Mesenchymal stem cell (in vitro differentiated cells and primary cell): ENCODE measurements around the gene PLLP.
A peak's percentile ranks its signal among the peaks of the same experiment; 100 is the strongest.

Source experiments
- DNase-seq: peaks from one replicate; pipeline ENCODE4 v3.0.0-alpha.2; 2013
- H2AFZ ChIP-seq: one replicate; pipeline ENCODE4 v1.6.1; 2013; ENCODE audit warnings: low read depth, mild to moderate bottlenecking, control low read depth, inconsistent platforms, low read length, moderate library complexity
- H2AK5ac ChIP-seq: 2 replicates; pipeline ENCODE4 v1.6.1; 2013; ENCODE audit warnings: low read length, moderate library complexity, mild to moderate bottlenecking, inconsistent platforms; ENCODE audit not compliant: severe bottlenecking
- H2BK120ac ChIP-seq: one replicate; pipeline ENCODE4 v1.6.1; 2013; ENCODE audit warnings: low read depth, mild to moderate bottlenecking, inconsistent platforms, low read length, moderate library complexity
- H2BK12ac ChIP-seq, 2 experiments: one replicate each; pipeline ENCODE4 v1.6.1; 2013; ENCODE audit warnings: inconsistent platforms in 2 of 2, low read length in 2 of 2, mild to moderate bottlenecking in 2 of 2, moderate library complexity in 2 of 2, control low read depth in 1 of 2
- H2BK15ac ChIP-seq: one replicate; pipeline ENCODE4 v1.6.1; 2013; ENCODE audit warnings: mild to moderate bottlenecking, low read depth, inconsistent platforms; ENCODE audit not compliant: poor library complexity, severe bottlenecking
- H2BK5ac ChIP-seq: 2 replicates; pipeline ENCODE4 v1.6.1; 2013; ENCODE audit warnings: low read depth, mild to moderate bottlenecking, low read length, control low read depth, inconsistent platforms; ENCODE audit not compliant: poor library complexity, severe bottlenecking
- H3K14ac ChIP-seq, 2 experiments: one replicate each; pipeline ENCODE4 v1.6.1; 2013; ENCODE audit warnings: inconsistent platforms in 2 of 2, low read length in 2 of 2, control low read depth in 1 of 2, mild to moderate bottlenecking in 1 of 2, moderate library complexity in 1 of 2
- H3K18ac ChIP-seq, 2 experiments: one replicate each; pipeline ENCODE4 v1.6.1; 2013; ENCODE audit warnings: inconsistent platforms in 2 of 2, low read length in 2 of 2, control low read depth in 1 of 2, low read depth in 1 of 2, mild to moderate bottlenecking in 1 of 2
- H3K23ac ChIP-seq, 2 experiments: one replicate each; pipeline ENCODE4 v1.6.1; 2013; ENCODE audit warnings: inconsistent platforms in 2 of 2, low read length in 2 of 2, mild to moderate bottlenecking in 2 of 2, moderate library complexity in 2 of 2, control low read depth in 1 of 2
- H3K27ac ChIP-seq: 2 replicates; pipeline ENCODE4 v1.5.1; 2013; ENCODE audit warnings: mild to moderate bottlenecking, moderate library complexity, low read length, control low read depth, inconsistent platforms; ENCODE audit not compliant: poor library complexity, severe bottlenecking
- H3K27me3 ChIP-seq, 2 experiments: 2 replicates each; pipeline versions ENCODE4 v1.6.1 to v1.7.0; 2013; ENCODE audit warnings: low read length in 2 of 2, mild to moderate bottlenecking in 2 of 2, moderate library complexity in 2 of 2, control low read depth in 1 of 2, inconsistent platforms in 1 of 2; ENCODE audit not compliant: control insufficient read depth in 1 of 2, insufficient read depth in 1 of 2
- H3K36me3 ChIP-seq, 2 experiments: 2 replicates each; pipeline versions ENCODE4 v1.6.1 to v1.7.0; 2013; ENCODE audit warnings: low read length in 2 of 2, control low read depth in 1 of 2, inconsistent platforms in 1 of 2, low read depth in 1 of 2, mild to moderate bottlenecking in 1 of 2; ENCODE audit not compliant: insufficient read depth in 2 of 2, control insufficient read depth in 1 of 2
- H3K4ac ChIP-seq, 2 experiments: one replicate each; pipeline ENCODE4 v1.6.1; 2013; ENCODE audit warnings: inconsistent platforms in 2 of 2, low read length in 2 of 2, mild to moderate bottlenecking in 2 of 2, moderate library complexity in 2 of 2, control low read depth in 1 of 2, low read depth in 1 of 2
- H3K4me1 ChIP-seq: 2 replicates; pipeline ENCODE4 v1.6.1; 2013; ENCODE audit warnings: low read depth, low read length, control low read depth; ENCODE audit not compliant: control insufficient read depth, insufficient read depth
- H3K4me2 ChIP-seq: 2 replicates; pipeline ENCODE4 v1.6.1; 2013; ENCODE audit warnings: low read length, mild to moderate bottlenecking, inconsistent platforms; ENCODE audit not compliant: poor library complexity, severe bottlenecking
- H3K4me3 ChIP-seq, 2 experiments: 2 replicates each; pipeline versions ENCODE4 v1.5.1 to v1.7.0; 2013; ENCODE audit warnings: low read length in 2 of 2, mild to moderate bottlenecking in 2 of 2, control low read depth in 1 of 2, low read depth in 1 of 2; ENCODE audit not compliant: insufficient read depth in 1 of 2
- H3K79me1 ChIP-seq: replicated peaks from 2 replicates; pipeline ENCODE4 v1.6.1; 2013; ENCODE audit warnings: mild to moderate bottlenecking, control low read depth, low read length, inconsistent platforms; ENCODE audit not compliant: poor library complexity, severe bottlenecking
- H3K9ac ChIP-seq: 2 replicates; pipeline ENCODE4 v1.7.0; 2013; ENCODE audit warnings: mild to moderate bottlenecking, low read length, moderate library complexity
- H3K9me3 ChIP-seq: 2 replicates; pipeline ENCODE4 v1.7.0; 2013; ENCODE audit warnings: mild to moderate bottlenecking, low read length; ENCODE audit not compliant: control insufficient read depth
- H4K8ac ChIP-seq: one replicate; pipeline ENCODE4 v1.6.1; 2013; ENCODE audit warnings: inconsistent platforms, mild to moderate bottlenecking, low read length, moderate library complexity
- H4K91ac ChIP-seq: one replicate; pipeline ENCODE4 v1.6.1; 2013; ENCODE audit warnings: mild to moderate bottlenecking, low read length, inconsistent platforms
- WGBS: methylation state at CpG from one replicate; pipeline ENCODE4 v1.1.7; 2013; ENCODE audit warnings: mixed read lengths; 5-methylcytosine and 5-hydroxymethylcytosine counted together

Gene PLLP

DNA sequence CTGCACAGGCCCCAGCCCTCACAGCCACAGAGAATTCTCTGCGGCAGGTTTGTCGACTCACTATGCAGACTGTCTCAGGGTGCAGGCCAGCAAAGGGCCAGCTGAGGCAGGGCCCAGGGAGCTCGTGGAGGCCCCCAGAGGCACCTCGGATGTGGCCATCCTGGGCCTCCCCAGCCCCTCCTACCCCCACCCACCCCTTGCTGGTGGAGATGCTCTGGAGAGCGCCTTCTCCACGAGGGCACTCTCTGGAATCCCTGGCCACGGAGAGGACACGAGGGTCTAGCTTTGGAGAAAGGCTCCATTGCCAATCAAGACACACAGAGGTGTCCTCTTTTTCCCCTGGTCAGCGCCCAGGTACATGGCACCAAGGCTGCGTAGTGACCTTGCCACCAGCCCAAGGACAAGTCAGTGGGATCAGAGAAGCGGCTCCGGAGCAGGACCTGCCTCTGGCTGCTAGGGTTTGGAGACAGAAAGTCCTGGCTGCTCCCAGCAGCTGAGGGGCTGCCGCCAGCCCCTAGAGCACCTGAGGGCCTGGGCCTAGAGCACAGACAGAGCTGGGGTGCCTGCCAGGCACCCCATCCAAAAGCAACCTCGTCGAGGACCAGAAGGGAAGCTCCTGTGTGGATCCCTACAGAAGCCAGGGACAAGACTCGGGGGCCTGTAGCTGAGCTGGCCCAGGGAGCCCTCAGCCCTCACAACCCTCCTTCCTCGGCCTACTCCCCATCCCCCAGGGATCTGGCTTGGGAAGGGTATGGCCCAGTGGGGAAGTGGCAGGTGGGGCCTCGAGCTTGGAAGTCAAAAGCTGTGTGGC is 20.7 kb downstream of the PLLP start:
- Histone ChIP-seq H3K4me1 (peaks cover 20% of the 10 kb centered on the region), H3K9me3 (no peaks in the 10 kb centered on the region), H3K4me2 (no peak overlapping the region), H3K4ac (no peak overlapping the region), H2BK15ac (no peak overlapping the region), H3K79me1 (no peaks in the 10 kb centered on the region), H3K23ac (no peak overlapping the region), H3K14ac (no peak overlapping the region), H3K9ac (no peak overlapping the region), H3K27me3 (peaks cover 0 to 15% of the 10 kb centered on the region in 2 experiments), H4K8ac (no peak overlapping the region), H4K91ac (no peak overlapping the region), H3K18ac (no peak overlapping the region), H3K36me3 (peaks cover 0 to 3% of the 10 kb centered on the region in 2 experiments), H3K27ac (no peak overlapping the region), H2AFZ (no peak overlapping the region), H2AK5ac (no peak overlapping the region), H2BK12ac (no peak overlapping the region), H3K4me3 (no peak overlapping the region), H2BK5ac (no peak overlapping the region), H2BK120ac (no peak overlapping the region)
- no peak for DNase-seq
- 78% methylated on average over 14 of the region's 18 CpGs for WGBS

DNA sequence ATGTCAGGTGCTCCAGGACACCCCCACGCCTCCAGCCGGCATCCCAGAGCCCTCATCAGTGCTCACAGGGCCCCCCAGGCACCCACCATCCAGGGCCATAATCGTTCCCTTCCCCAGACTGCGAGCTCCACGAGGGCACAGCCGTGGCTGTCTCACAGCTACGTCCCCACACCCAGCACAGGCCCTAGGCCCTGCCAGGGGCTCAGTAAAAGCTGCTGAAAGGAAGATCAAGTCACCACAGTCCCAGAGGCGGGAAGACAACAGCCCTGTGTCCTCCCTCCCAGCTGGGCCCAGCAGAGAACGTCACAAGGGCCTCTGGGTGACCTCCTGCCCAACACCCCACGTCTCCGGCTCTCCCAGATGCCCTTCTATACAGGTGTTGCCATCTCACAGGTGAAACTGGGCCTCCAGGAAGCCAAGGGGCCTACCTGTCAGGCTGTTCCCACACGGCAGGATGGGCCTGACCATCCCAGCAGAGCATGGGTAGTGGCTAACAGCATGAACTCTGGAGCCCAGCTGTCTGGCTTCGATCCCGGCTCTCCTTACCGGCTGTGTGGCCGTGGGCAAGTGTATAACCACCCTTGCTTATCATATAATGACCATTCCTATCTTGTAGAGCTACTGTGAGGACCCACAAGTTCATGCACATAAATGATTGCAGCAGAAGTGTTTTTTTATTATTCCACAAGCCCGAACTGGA is 21.5 kb downstream of the PLLP start:
- H2BK12ac ChIP-seq = peak overlapping the region in 1 of 2 experiments; percentile 22
- H3K14ac ChIP-seq = no peak overlapping the region
- H2BK15ac ChIP-seq = no peak overlapping the region
- H4K91ac ChIP-seq = no peak overlapping the region
- H3K4me2 ChIP-seq = no peak overlapping the region
- no peak overlapping the region for H2AFZ ChIP-seq
- H2BK120ac ChIP-seq = no peak overlapping the region
- H3K27me3 ChIP-seq = peaks cover 0 to 15% of the 10 kb centered on the region in 2 experiments
- H3K9ac ChIP-seq = no peak overlapping the region
- H3K9me3 ChIP-seq = no peaks in the 10 kb centered on the region
- no peak overlapping the region for H3K4me3 ChIP-seq
- no peaks in the 10 kb centered on the region for H3K79me1 ChIP-seq
- no peak for DNase-seq
- H3K4ac ChIP-seq = no peak overlapping the region
- H3K18ac ChIP-seq = no peak overlapping the region
- no peak overlapping the region for H3K27ac ChIP-seq
- peaks cover 19% of the 10 kb centered on the region for H3K4me1 ChIP-seq
- no peak overlapping the region for H2BK5ac ChIP-seq
- H4K8ac ChIP-seq = no peak overlapping the region
- WGBS = 92% methylated on average over 17 of the region's 17 CpGs
- peaks cover 0 to 7% of the 10 kb centered on the region in 2 experiments for H3K36me3 ChIP-seq
- no peak overlapping the region for H3K23ac ChIP-seq
- H2AK5ac ChIP-seq = peak overlapping the region; percentile 3

DNA sequence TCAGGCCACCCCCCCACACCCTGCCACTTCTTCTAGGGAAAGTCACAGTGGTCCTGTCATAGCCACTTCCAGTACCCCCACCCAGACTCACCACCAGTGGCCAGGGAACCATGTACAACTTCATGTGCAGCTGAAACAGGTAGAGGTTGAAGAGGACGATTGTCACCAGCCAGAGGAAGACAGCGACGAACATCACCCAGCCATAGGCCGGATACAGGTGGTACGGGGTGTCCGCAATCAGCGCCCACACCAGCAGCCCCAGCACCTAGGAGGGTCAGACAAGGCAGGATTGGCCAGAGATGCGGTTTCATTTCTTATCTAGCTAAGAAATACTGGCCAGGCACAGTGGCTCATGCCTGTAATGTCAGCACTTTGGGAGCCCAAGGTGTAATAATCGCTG is 22.7 kb downstream of the PLLP start:
- no peak overlapping the region for H3K9ac ChIP-seq
- no peak overlapping the region for H3K27ac ChIP-seq

DNA sequence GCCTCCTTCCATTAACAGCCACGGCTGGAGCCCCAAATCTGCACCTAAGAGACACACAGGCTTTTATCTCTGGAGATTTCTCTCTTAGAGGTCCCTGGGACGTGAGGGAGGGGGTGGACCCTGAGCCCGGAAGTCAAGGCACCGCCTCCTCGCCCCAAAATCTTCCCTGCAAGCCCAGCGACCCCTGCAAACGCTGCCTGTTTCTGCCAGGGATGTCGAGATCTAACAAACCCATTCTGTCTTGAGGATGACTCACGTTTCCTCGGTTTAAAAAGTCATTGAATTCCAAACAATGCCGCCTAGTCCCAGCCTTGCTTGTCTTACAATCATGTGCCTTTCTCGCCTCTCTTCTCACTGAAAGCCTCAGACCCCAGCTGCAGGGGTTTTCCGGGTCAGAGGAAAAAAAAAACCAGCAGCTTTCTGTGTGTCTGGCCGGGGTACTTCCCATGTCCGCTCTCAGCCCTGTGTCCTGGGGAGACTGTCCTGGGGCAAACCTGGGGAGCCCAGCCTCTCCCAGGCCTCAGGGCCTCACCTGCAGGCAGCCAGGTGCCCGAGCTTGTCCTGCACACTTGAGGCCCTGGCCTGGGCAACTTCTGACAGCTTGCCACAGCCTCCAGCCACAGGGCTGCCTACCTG is 24.1 kb downstream of the PLLP start:
- Histone ChIP-seq H3K4me3 (peak overlapping the region in 1 of 2 experiments; percentile 28), H3K23ac (no peak overlapping the region), H3K18ac (peak overlapping the region; percentile 74 to 86), H2BK15ac (peak overlapping the region; percentile 83), H3K27me3 (peaks cover 0 to 4% of the 10 kb centered on the region in 2 experiments), H2BK5ac (peak overlapping the region; percentile 12), H3K79me1 (no peaks in the 10 kb centered on the region), H2AFZ (peak overlapping the region; percentile 75), H2AK5ac (peak overlapping the region; percentile 72), H3K36me3 (peaks cover 10 to 27% of the 10 kb centered on the region in 2 experiments), H3K4me2 (peak overlapping the region; percentile 40), H3K27ac (peak overlapping the region; percentile 89), H3K9ac (peak overlapping the region; percentile 49), H3K14ac (peak overlapping the region in 1 of 2 experiments; percentile 44), H2BK12ac (peak overlapping the region in 1 of 2 experiments; percentile 37), H3K4ac (peak overlapping the region in 1 of 2 experiments; percentile 77), H3K4me1 (peaks cover 12% of the 10 kb centered on the region), H4K91ac (peak overlapping the region; percentile 89), H2BK120ac (peak overlapping the region; percentile 80), H4K8ac (peak overlapping the region; percentile 95), H3K9me3 (no peaks in the 10 kb centered on the region)
- peak; percentile 88 for DNase-seq
- 10% methylated on average over 15 of the region's 16 CpGs for WGBS

More for the DNA sequence above, 22.7 kb downstream of the PLLP start:
- no peak overlapping the region for H3K18ac ChIP-seq
- no peaks in the 10 kb centered on the region for H3K9me3 ChIP-seq
- H2BK120ac ChIP-seq = no peak overlapping the region
- H3K4me1 ChIP-seq = peaks cover 19% of the 10 kb centered on the region
- no peak overlapping the region for H2AFZ ChIP-seq
- no peak for DNase-seq
- H3K36me3 ChIP-seq = peaks cover 0 to 15% of the 10 kb centered on the region in 2 experiments
- H2BK5ac ChIP-seq = no peak overlapping the region
- no peak overlapping the region for H2AK5ac ChIP-seq
- no peak overlapping the region for H4K91ac ChIP-seq
- no peak overlapping the region for H3K4me2 ChIP-seq
- H2BK12ac ChIP-seq = no peak overlapping the region
- H3K27me3 ChIP-seq = peaks cover 0 to 12% of the 10 kb centered on the region in 2 experiments
- H3K23ac ChIP-seq = no peak overlapping the region
- H4K8ac ChIP-seq = no peak overlapping the region
- WGBS = 97% methylated on average over 9 of the region's 9 CpGs
- no peak overlapping the region for H2BK15ac ChIP-seq
- no peak overlapping the region for H3K4ac ChIP-seq
- no peak overlapping the region for H3K4me3 ChIP-seq
- H3K79me1 ChIP-seq = no peaks in the 10 kb centered on the region
- H3K14ac ChIP-seq = no peak overlapping the region
